ENCODE measurements around the gene TRANK1. TPM values are rescaled to one million over a fixed set of nuclear protein-coding genes. Genes with fewer than 3 reads are reported as not detected.

Gene TRANK1
- total RNA-seq, 1 donor from 2014 or later: 6.6 TPM

- intact Hi-C loops (cut with micrococcal nuclease): no loop called here
These were observed 35.7 kb downstream of the TRANK1 start for GRCh38 chr3:36909181-36909580.

DNA sequence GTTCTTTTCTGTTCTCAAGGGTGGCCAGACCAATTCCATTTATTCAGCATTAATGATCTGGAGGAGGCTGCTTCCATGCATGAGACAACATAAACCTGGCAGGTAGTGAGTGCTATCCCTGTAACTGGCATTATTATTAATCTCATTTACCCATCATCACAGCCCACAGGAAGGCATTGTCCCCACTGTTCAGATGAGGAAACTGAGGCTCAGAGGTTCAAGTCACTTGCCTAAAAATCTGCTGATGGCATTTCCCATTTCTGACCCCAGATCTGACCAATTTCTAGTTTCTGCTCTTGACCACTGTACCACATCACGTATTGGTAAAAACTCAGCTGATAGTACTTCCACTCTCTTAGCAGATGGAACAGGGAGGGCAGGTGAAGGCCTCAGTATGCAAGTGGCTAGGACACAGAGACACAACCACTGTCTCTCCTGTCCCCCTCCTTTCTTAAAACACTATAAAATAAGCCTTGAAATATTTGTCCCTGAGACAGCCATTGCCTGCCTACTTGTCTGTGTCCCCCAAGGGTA, 36.1 kb downstream of the TRANK1 start:
- TF ChIP-seq, protein P1, sequence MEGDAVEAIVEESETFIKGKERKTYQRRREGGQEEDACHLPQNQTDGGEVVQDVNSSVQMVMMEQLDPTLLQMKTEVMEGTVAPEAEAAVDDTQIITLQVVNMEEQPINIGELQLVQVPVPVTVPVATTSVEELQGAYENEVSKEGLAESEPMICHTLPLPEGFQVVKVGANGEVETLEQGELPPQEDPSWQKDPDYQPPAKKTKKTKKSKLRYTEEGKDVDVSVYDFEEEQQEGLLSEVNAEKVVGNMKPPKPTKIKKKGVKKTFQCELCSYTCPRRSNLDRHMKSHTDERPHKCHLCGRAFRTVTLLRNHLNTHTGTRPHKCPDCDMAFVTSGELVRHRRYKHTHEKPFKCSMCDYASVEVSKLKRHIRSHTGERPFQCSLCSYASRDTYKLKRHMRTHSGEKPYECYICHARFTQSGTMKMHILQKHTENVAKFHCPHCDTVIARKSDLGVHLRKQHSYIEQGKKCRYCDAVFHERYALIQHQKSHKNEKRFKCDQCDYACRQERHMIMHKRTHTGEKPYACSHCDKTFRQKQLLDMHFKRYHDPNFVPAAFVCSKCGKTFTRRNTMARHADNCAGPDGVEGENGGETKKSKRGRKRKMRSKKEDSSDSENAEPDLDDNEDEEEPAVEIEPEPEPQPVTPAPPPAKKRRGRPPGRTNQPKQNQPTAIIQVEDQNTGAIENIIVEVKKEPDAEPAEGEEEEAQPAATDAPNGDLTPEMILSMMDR (IDR thresholded peaks at IDR 0.05; ENCODE audit: borderline replicate concordance): no peak
- Histone ChIP-seq H3K4me1 (peaks cover 25% of the 10 kb centered on the region), H3K27ac (replicated peaks) (peak overlapping the region; percentile 87), H3K27me3 (ENCODE audit: low read depth) (no peaks in the 10 kb centered on the region), H3K36me3 (no peaks in the 10 kb centered on the region), H3K9me3 (replicated peaks) (no peaks in the 10 kb centered on the region), H3K4me3 (peak overlapping the region; percentile 70)
- intact Hi-C loops (cut with micrococcal nuclease): no loop called here
- no peak for DNase-seq

More at GRCh38 chr3:36909181-36909580, 35.7 kb downstream of the TRANK1 start:
- Histone ChIP-seq H3K27ac (replicated peaks) (no peak overlapping the region), H3K36me3 (no peaks in the 10 kb centered on the region), H3K27me3 (ENCODE audit: low read depth) (no peaks in the 10 kb centered on the region), H3K4me1 (peaks cover 25% of the 10 kb centered on the region), H3K4me3 (no peak overlapping the region), H3K9me3 (replicated peaks) (no peaks in the 10 kb centered on the region)
- DNase-seq: no peak
- TF ChIP-seq, protein P1 (IDR thresholded peaks at IDR 0.05; ENCODE audit: borderline replicate concordance): no peak

- Histone ChIP-seq H3K27me3 (ENCODE audit: low read depth) (no peaks in the 10 kb centered on the region), H3K4me3 (peak overlapping the region; percentile 70), H3K36me3 (no peaks in the 10 kb centered on the region), H3K27ac (replicated peaks) (peak overlapping the region; percentile 87), H3K4me1 (peaks cover 25% of the 10 kb centered on the region), H3K9me3 (replicated peaks) (no peaks in the 10 kb centered on the region)
- peak; percentile 41 for DNase-seq
- intact Hi-C loops (cut with micrococcal nuclease): no loop called here
- TF ChIP-seq, protein P1 (IDR thresholded peaks at IDR 0.05; ENCODE audit: borderline replicate concordance): no peak
These were observed 36.8 kb downstream of the TRANK1 start for GRCh38 chr3:36907911-36908646.

- H3K27me3 ChIP-seq (ENCODE audit: low read depth): no peaks in the 10 kb centered on the region
- TF ChIP-seq, protein P1 (IDR thresholded peaks at IDR 0.05; ENCODE audit: borderline replicate concordance): no peak
- H3K9me3 ChIP-seq (replicated peaks): no peaks in the 10 kb centered on the region
- peaks cover 5% of the 10 kb centered on the region for H3K36me3 ChIP-seq
- H3K27ac ChIP-seq (replicated peaks): peak overlapping the region; percentile 87
- H3K4me1 ChIP-seq: peaks cover 25% of the 10 kb centered on the region
- DNase-seq: no peak
- peak overlapping the region; percentile 70 for H3K4me3 ChIP-seq
- intact Hi-C loops (cut with micrococcal nuclease): no loop called here
These were observed 38.2 kb downstream of the TRANK1 start for GRCh38 chr3:36906504-36907149.

GRCh38 chr3:36905545-36905944, 39.3 kb downstream of the TRANK1 start:
- Histone ChIP-seq H3K36me3 (peaks cover 5% of the 10 kb centered on the region), H3K4me1 (peaks cover 25% of the 10 kb centered on the region), H3K4me3 (no peak overlapping the region), H3K9me3 (replicated peaks) (no peaks in the 10 kb centered on the region), H3K27ac (replicated peaks) (no peak overlapping the region), H3K27me3 (ENCODE audit: low read depth) (no peaks in the 10 kb centered on the region)
- TF ChIP-seq, protein P1 (IDR thresholded peaks at IDR 0.05; ENCODE audit: borderline replicate concordance): no peak
- intact Hi-C loops (cut with micrococcal nuclease): no loop called here
- no peak for DNase-seq
